ENCODE data around the gene AIFM3.

Gene AIFM3

DNA sequence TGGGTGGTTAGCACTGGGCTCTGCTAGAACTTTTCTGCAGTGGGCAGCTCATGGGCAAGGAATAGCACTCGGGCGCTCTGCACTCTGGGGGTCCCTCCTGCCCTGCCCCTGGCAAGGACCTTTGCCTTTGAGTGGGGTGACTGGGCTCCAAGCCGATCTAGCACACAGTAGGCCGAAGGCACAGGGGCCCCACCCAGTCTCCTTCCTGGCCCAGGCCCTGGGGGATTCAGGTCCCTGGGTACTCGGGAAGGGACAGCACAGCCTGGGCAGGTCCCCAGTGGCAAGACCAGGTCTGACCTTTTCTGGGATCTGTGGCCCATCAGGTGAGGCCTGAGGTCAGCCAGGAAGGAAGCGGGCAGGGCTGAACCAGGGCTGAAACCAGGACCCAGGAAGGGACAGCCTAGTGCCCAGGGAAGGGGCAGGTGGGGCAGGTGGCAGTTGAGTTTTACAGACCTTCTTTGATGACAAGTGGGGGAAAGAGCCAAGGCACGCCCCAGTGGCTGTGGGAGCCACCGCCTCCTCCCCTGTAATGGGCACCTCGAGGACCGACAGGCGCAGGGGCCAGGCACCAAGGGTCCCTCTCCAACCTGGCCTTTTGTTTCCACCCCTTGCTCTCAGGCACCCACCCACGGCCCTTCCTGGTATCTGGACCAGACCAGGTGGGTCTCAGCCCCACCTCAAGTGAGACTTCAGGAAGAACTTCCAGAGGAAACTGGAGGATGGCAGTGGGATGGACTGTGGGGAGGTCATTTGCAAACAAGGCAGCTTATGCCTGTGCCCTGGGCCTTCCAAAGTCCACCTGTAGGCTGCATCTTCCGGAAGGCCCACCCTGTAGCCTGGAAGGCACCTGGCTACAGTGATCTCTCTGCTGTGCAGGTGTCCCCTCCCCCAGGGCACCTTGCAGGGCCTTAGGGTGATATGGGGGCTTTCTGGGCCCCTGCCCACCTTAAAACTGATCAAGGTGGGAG, 883 bp upstream of the AIFM3 start:
- TF ChIP-seq NFIC (IDR thresholded peaks at IDR 0.05) (no peak), EP300 (IDR thresholded peaks at IDR 0.05; ENCODE audit: borderline replicate concordance) (no peak), FOXM1 (IDR thresholded peaks at IDR 0.05; ENCODE audit: borderline replicate concordance, low read depth) (no peak), CREB1 (IDR thresholded peaks at IDR 0.05; ENCODE audit: low read depth) (no peak), ZBTB7A (IDR thresholded peaks at IDR 0.05; ENCODE audit: low read depth) (no peak), TCF12 (IDR thresholded peaks at IDR 0.05; ENCODE audit: low read depth) (no peak), CEBPB (IDR thresholded peaks at IDR 0.05) (no peak)
- TF ChIP-seq, protein P1, sequence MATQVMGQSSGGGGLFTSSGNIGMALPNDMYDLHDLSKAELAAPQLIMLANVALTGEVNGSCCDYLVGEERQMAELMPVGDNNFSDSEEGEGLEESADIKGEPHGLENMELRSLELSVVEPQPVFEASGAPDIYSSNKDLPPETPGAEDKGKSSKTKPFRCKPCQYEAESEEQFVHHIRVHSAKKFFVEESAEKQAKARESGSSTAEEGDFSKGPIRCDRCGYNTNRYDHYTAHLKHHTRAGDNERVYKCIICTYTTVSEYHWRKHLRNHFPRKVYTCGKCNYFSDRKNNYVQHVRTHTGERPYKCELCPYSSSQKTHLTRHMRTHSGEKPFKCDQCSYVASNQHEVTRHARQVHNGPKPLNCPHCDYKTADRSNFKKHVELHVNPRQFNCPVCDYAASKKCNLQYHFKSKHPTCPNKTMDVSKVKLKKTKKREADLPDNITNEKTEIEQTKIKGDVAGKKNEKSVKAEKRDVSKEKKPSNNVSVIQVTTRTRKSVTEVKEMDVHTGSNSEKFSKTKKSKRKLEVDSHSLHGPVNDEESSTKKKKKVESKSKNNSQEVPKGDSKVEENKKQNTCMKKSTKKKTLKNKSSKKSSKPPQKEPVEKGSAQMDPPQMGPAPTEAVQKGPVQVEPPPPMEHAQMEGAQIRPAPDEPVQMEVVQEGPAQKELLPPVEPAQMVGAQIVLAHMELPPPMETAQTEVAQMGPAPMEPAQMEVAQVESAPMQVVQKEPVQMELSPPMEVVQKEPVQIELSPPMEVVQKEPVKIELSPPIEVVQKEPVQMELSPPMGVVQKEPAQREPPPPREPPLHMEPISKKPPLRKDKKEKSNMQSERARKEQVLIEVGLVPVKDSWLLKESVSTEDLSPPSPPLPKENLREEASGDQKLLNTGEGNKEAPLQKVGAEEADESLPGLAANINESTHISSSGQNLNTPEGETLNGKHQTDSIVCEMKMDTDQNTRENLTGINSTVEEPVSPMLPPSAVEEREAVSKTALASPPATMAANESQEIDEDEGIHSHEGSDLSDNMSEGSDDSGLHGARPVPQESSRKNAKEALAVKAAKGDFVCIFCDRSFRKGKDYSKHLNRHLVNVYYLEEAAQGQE (IDR thresholded peaks at IDR 0.05; ENCODE audit: low read depth) = no peak

DNA sequence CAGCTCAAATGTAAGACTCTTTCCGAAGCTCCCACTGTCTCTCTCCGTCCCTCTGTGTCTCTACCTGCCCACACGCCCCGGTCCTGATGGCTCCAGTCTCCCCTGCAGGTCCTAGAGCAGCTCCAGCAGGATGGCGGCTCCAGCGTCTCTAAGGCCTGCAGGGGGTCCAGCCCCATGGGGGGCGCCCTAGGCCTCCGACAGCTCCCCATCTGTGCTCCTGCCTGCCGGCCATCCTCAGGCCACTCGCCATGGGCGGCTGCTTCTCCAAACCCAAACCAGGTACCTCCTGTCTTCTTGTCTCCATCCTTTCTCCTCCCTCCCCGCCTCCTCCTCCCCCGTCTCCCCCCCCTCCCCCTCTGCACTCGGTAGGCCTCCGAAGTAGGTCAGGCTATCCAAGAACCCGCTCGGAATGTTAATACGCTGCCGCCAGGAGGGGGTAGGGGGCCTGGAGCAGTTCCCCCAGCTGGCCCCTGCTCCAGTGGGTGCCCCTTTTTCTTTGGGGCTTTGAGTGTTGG, 699 bp downstream of the AIFM3 start:
- TF ChIP-seq TCF12 (IDR thresholded peaks at IDR 0.05; ENCODE audit: low read depth) = no peak
- no peak for TF ChIP-seq ZBTB7A (IDR thresholded peaks at IDR 0.05; ENCODE audit: low read depth)
- no peak for TF ChIP-seq CEBPB (IDR thresholded peaks at IDR 0.05)
- no peak for TF ChIP-seq EGR1 (IDR thresholded peaks at IDR 0.05)
- no peak for TF ChIP-seq TAF1 (IDR thresholded peaks at IDR 0.05; ENCODE audit: low read depth)
- TF ChIP-seq RAD21 (IDR thresholded peaks at IDR 0.05; ENCODE audit: low read depth) = no peak
- TF ChIP-seq FOXM1 (IDR thresholded peaks at IDR 0.05; ENCODE audit: borderline replicate concordance, low read depth) = no peak
- TF ChIP-seq CREB1 (IDR thresholded peaks at IDR 0.05; ENCODE audit: low read depth) = no peak
- TF ChIP-seq, protein P1 (IDR thresholded peaks at IDR 0.05; ENCODE audit: low read depth) = no peak
- TF ChIP-seq, protein P2, sequence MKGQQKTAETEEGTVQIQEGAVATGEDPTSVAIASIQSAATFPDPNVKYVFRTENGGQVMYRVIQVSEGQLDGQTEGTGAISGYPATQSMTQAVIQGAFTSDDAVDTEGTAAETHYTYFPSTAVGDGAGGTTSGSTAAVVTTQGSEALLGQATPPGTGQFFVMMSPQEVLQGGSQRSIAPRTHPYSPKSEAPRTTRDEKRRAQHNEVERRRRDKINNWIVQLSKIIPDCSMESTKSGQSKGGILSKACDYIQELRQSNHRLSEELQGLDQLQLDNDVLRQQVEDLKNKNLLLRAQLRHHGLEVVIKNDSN (IDR thresholded peaks at IDR 0.05) = no peak
- no peak for TF ChIP-seq TEAD4 (IDR thresholded peaks at IDR 0.05)

DNA sequence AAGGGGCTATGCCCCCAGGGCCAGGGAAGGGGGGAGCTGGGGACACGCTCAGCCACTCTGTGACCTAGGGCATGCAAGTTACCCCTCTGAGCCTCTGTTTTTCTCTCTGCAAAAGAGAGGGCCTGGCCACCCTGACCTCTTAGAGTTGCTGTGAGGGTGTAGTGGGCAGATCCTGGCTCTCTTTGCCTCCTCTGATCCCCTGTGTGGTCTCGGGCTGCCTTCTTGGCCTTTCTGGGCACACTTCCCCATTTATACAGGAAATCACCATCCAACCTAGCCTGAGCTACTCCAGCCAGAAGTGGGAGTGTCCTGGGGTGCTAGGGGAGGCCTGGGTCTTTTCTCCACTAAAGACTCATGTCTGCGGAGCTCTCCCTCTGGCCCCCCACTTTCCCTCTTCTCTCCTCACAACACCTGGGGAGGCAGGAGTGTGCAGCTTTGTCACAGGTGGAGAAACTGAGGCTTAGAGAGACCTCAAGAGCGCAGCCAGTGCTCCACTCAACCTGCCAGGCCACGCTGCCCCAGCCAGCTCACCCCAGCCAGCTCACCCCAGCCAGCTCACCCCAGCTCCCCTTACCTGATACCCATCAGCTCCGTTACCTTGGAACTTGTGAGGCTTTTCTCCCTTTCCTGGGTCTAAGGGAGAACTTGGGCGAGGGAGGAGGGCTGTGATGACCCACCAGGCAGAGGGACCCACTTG, 1.4 kb downstream of the AIFM3 start:
- TF ChIP-seq FOXM1 (IDR thresholded peaks at IDR 0.05; ENCODE audit: borderline replicate concordance, low read depth) = no peak
- no peak for TF ChIP-seq EP300 (IDR thresholded peaks at IDR 0.05; ENCODE audit: borderline replicate concordance)
- TF ChIP-seq, protein P3, sequence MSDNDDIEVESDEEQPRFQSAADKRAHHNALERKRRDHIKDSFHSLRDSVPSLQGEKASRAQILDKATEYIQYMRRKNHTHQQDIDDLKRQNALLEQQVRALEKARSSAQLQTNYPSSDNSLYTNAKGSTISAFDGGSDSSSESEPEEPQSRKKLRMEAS (IDR thresholded peaks at IDR 0.05) = no peak
- TF ChIP-seq, protein P2 (IDR thresholded peaks at IDR 0.05) = no peak
- no peak for TF ChIP-seq EGR1 (IDR thresholded peaks at IDR 0.05)
- TF ChIP-seq, protein P1 (IDR thresholded peaks at IDR 0.05; ENCODE audit: low read depth) = no peak
- no peak for TF ChIP-seq ZBTB7A (IDR thresholded peaks at IDR 0.05; ENCODE audit: low read depth)
- TF ChIP-seq TAF1 (IDR thresholded peaks at IDR 0.05; ENCODE audit: low read depth) = no peak

DNA sequence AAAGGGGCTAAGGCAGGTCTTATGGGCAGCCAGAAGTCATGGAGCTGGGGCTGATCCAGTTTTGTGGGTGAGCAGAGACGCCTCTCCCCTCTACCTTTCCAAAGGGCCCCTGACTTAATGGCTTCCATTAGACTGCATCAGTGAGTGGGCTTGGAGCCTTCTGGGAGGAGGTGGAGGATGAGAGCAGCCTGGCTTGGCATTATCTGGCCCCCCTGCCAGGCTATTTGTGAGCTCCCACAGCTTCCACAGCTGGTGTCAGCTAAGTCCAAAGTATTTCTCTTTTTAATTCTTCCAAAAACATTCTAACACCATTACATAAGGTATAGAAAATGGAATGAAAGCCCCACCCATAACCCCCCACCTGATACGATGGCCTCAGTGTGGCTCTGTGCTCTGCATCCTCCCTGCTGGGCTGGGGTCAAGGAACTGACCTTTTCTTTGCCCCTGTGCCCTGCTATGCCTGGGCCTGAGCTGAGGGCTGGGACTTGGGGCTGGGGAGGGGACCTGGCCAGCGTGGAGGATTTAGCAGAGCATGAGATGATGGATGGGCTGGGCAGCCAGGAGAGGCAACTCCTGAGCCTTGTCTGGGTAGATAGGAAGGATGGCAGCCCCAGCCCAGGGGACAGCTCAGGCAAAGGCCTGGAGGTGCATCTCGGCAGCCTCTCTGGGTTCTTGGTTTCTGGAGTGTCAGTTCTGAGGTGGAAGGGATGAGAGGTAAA, 4.0 kb downstream of the AIFM3 start:
- TF ChIP-seq CREB1 (IDR thresholded peaks at IDR 0.05; ENCODE audit: low read depth) (no peak), NFIC (IDR thresholded peaks at IDR 0.05) (no peak), CEBPB (IDR thresholded peaks at IDR 0.05) (no peak), TEAD4 (IDR thresholded peaks at IDR 0.05) (no peak)
- TF ChIP-seq, protein P3 (IDR thresholded peaks at IDR 0.05) = no peak

Data from Ishikawa (cell line).